ENCODE results near the gene SNCAIP.

SNCAIP gene

DNA sequence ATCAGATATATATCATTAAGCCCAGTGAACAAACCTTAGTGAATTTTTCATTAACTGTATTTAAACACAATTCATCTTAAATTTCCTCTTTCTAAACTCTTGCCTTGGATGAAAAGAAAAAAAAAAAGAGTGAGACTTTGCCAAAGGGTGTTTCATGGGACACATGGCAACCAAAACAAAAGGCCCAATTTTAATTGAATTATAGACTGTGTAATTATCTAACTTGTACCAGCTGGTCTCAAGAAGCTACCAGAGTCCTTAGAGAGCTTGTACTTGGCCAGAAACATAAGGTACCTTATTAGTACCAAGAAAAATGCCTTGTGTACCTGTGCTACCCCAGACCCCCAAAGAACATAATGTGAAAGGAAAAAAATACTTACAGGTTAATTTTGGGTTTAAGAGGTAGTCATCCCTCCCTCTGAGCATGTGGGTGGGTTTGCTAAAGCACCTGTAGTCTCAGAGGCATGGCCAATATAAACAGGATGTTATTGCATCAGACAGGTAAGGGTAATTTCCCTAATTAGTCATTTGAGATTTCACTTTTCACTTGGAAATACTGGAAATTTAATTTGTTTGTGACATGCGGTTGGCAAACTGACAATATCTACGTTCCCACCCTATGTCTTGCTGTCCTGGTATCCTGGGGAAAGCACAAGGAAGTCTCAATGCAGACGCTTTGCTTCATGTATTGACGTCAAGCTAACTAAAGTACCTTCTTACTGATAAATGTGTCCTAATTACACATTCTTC is 90.1 kb downstream of the SNCAIP start:
- DNase-seq, result no peak

DNA sequence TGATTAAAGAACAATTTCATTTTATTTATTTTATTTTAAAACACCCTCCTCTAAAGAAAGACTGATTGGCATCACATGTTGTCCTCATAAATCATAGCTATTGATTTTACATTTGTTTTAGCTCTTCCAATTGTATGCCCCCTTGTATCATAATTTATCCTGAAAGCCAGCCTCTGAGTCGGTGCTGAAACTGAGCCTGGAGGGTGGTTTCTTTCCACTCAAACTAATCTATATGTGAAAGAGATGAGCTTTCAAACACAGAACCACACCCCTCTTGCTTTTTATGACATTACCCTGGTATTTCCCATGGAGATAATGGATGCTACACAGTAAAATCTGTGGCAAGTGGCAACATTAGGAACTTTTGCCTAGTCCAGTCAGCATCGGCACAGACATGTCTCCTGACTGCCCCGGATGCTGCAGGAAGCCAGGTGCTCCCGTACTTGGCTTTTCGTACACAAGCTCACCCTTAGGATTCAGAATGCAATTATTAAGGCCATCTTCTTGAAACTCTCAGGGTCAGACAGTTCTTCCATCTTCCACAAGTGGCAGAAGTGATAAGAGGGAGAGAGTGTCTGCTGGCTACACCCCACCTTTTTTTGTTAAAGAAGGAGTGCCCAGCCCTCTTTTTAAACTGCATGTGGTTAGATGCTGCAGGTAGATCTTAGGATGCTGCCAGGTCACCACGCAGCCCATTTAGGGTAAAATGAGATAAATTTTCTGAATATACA is 91.1 kb downstream of the SNCAIP start:
- DNase-seq, result no peak

DNA sequence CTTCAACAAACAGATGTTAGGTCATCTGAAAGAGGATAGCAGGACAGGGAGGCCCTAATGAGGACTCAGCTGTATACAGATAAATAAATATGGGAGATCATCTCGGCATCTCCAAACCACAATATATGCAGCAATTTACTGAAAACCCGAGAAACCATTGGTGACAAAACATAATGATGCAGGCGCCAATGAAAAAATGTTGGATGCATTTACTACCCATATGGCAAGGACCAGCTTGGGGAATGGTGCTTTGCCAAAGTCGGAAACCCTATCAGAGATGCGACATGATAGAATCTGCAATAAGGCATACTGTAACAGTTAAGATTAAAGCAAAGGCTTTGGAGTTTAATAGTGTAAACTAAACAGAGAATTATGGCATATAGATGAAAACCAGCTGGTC is 92.0 kb downstream of the SNCAIP start:
- DNase-seq, result no peak

DNA sequence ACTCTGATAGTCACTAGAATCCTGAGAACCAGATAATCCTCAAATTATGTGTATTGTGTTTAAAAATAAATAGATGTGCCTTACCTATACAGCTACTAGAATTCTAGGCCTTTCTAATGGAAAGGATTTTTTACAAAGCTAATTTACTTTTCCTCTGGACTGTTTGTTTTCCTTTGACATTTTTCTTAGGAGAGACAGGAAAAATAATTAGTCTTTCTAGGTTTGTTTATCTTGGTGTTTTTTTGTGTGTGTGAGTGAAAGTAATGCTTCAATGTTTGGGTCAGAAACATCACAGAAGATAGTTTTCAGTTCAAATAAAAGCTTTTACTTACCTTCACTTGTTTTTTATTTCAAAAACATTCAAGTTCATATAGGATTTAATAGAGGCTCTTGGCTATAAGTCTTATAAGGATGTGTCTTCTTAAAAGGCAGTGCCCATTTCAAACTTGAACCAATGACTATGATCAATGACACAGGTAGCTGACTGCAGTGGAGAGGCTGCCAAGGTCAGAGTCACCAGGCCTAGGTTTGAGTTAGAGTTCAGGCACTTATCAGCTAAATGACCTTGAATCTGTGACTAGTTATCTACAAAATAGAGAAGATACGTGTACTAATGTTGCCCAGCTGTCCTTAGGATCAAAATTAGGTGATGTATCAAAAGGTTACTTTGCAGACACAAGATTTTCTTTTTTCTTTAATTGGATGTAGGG is 92.8 kb downstream of the SNCAIP start:
- DNase-seq, result no peak

DNA sequence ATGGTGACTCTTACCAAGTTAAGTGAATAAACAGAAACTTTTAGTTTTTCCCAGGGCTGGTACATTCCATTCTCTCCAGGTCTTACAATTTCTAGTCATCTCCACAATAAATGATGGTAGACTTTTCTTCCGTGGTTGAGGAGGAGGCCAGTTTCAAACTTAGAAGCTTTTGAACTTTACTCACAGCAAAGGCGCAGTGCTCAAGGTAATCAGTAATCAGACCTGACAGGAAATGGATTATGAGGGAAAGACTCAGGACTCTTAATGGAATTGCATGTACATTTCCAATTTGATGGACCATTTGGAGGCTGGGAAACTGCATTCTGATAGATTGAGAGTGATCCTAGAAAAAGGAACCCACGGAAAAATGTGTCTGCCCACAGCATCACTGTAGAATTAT is 93.7 kb downstream of the SNCAIP start:
- no peak for DNase-seq

DNA sequence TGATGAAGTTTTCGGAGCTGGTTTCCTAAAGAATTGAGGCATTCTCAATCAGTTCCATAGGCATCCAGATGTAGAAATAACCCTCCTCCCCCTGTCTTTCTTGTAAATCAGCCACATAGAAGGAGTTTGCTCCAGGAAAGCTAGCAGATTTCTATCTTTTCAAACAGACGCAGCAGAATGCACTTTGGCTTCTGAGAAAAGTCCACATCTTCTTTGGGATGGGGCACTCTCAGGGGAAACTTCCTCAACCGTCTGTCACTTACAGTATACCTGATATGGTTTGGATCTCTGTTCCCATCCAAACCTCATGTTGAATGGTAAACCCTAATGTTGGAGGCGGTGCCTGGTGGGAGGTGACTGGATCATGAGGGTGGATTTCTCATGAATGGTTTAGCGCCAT is 94.1 kb downstream of the SNCAIP start:
- DNase-seq, result no peak

DNA sequence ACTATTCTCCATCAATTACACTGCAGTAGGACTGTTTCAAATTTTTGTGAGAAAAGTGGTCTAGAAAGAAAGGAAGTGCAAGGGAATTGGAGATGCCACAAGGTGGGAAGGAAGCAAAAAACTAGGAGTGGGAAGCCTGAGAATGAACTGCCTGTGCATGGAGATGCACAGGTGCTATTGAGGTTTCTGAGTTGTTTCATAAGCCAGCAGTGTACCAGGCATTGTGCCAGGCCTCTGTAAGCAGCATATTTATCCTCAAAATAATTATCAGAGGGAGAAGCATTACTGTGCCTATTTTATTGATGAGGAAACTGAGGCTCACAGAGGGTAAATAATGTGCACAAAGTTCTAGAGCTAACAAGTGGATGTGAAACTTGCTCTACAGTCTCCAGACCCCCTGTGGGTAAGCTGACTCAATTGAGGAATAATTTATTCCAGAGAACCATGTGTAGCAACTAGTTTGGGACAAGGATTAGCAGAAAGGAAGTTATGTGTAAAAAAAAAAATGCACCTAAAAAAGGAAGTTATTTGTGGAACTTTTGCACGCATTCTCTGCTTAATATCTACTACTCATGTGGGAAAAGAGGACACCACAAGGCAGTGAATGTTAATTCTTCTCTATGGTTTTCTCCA is 96.7 kb downstream of the SNCAIP start:
- no peak for DNase-seq

DNA sequence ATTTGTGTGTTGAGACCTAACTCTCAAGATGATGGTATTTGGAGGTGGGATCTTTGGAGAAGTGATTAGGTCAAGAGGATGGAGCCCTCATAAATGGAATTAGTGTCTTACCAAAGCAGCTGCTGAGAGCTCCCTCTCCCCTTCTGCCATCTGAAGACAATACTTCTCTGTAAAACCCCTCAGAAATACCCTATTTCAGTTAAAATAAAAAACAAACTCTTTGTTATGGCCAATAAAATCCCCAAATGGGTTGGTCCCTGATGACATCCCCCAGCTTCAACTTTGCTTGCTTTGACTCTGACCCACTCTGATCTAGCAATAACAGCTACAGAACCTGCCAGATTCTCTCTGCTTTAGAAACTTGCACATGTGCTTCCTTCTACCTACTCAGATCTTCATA is 100.9 kb downstream of the SNCAIP start:
- DNase-seq, result no peak

DNA sequence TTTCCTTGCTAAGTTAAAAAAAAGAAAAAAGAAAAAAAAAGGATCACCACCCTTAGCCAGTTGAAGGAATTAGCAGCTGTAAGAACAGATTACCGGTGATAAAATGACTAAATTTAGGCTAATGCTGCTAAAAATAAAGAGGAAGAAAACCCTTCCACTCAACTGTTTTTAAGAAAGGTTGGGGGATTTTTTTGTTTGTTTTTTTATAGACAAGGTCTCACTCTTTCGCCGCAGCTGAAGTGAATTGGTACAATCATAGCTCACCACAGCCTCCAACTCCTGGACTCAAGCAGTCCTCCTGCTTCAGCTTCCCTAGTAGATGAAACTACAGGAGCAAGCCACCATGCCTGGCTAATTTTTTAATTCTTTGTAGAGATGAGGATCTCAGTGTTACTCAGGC is 101.7 kb downstream of the SNCAIP start:
- no peak for DNase-seq

DNA sequence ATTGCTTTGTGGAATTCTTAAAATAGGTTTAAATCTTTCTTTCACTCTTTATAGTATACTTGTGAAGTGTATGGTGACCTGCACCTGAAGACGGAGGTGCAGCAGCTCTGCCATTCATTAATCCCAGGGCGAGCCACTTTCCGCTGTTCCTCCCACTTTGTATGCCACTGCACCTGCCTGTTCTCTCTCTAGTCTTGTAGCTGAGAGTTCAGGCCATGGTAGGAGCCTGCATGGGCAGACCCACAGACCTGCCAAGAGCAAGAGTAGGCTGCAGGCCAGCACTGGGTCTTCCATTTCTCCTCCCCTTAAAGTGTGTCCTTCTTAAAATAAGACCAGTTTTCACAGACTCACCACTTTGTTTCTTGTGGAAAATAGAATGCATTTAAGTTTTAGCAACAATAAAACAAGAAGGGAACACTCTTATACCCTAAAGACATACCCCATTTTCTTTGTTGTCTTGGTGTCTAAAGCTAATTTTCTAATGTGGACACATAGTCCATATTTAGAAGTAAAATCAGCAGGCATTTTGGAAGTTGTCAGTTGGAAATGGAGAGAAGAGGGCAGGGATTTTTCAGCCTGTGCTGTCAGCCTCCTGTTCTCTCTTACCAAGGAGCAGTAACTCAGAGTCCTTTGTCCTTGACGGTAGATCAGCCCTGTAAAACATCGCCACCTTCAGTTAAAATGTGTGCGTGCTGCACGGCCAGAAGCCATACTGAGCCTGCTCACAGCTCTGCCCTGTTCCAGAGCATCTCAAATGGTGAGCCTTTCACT is 103.2 kb downstream of the SNCAIP start:
- DNase-seq, result peak in 1 of 5 experiments; percentile 22

DNA sequence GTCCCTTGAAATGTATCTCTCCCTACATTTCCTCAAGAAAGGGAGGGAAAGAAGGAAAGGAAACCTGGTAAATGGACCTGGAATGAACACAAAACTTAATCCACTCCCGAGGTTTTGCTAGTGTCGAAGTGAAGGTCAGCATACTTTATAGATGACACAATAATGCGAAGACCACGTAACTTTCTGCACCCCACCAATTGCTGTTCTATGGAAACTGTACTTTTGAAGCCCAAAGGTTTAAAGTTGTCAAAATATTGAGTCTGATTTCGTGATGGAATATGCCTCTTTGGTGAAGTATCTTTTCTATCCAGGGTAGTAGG is 103.7 kb downstream of the SNCAIP start:
- DNase-seq, result no peak

DNA sequence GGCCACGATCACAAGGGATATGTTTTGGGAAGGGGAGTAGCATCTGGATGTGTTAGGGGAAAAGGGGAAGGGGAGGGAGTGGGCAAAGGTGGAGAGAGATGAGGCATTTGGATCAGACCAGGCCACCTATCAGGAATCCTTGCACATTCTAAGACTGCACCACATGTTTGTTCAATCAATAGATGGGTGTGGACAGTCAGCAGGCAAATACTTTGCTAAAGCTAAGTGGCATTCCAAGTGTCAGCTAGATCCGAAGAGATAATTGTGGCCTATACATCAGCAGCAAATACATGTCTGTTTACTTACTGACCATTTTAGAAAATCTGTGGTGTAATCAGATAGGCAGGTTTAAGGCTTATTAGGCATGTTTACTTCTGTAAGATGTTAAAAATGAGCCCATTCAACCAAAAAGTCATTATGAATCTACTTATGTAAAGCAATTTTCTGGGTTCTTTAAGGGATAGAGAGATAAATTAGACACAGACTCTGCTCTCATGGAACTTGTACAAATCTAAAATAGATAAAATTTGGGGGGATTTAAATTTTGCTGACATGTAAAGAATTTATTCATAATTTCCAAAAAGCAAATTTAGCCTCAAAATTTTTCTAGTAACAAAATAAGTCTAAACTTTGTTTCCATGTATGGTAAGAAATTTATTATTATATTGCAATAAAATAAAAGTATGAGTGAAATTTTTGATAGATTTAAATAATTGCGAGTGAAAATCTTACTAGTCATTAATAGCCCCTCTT is 107.3 kb downstream of the SNCAIP start:
- DNase-seq, result no peak

DNA sequence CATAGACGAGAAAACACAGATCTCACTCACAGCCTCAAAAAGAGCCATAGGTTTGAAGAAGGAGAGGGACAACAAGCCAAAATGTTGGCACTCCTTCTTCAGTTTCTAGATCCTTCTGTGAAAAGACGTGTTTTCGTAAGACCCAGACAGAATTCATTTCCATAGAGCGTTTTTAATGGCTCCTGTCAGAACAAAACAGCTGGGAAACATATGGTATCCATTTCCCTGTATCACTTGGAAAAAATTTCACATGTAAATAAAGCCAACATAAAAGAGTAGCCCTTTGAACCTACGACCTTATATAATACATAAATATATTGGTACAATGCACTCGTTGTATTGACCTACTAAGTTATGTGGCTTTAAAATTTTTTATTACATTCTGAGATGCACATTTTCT is 108.1 kb downstream of the SNCAIP start:
- no peak for DNase-seq

DNA sequence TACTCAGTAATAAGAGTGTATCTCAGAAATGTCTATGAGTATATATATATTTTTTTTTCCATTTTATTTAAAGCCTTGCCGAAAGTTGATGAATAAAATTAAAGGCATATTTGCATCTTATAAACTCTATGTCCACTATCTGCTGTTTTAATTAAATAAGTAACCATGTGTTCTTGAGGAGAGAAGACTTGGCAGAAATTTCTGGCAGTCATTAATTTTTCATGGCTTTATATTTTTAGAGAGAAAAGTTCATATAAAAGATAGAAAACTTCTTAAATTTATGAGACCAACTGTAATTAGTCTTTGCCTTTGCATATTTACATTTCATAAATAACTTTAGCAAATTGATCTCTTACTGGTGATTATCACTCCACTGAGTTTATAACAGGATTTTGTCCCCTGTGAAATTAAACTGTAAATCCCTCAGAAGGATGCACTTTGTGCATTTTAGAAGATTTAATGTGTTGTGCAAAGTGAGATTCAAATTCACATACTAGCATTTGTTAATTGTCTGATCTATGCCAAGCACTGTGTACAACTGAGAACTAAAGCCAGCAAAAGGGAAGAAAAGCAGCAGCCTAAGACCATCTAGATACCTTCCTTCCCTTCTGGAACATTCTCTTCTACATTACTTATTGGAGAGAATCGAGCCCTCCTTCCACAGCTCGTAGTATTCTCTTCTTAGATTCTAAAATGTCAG is 108.7 kb downstream of the SNCAIP start:
- no peak for DNase-seq

DNA sequence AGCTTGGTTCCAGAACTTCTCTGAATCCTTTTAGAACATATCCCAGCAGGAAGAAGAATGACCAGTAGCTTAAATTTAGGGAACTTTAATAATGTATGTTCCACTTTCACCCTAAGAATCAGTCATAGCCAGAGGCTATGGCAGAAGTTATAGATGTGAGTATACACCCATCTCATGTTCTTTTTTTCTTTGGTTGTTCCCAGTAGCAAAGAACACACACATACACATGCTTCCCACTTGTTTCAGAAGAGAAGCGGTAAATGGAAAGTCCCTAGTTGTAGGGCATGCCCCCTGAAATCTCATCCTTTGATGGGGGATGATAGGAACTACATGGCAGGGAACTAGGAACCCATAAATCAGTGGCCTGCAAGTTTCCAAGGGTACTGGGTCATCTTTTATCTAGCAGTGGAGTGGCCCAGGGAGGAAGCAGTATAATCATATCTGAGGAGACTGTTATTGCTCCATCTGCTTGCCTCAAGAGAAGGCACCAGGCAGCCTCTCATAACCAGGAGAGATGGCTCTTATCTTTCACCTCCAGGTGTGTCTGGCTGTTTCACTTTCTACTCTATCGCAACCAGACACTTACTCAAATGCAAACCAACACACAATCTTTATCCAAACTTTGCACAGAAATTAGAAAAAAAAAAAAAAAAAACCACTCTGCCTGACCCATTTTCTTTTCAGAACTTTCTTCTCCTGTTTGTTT is 109.5 kb downstream of the SNCAIP start:
- DNase-seq, result no peak

DNA sequence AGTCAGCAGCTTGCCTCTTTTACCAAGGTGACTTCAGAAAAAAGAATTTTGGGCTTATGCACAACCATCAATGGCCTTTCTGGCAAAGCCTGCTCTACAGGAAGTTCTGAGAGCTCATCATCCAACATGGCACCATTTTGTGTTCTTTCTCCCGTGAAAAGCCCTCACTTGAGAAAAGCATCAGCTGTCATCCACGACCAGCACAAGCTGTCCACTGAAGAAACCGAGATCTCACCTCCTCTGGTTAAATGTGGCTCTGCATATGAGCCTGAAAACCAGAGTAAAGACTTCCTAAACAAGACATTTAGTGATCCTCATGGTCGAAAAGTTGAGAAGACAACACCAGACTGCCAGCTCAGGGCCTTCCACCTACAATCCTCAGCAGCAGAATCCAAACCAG is 111.2 kb downstream of the SNCAIP start:
- DNase-seq, result no peak

DNA sequence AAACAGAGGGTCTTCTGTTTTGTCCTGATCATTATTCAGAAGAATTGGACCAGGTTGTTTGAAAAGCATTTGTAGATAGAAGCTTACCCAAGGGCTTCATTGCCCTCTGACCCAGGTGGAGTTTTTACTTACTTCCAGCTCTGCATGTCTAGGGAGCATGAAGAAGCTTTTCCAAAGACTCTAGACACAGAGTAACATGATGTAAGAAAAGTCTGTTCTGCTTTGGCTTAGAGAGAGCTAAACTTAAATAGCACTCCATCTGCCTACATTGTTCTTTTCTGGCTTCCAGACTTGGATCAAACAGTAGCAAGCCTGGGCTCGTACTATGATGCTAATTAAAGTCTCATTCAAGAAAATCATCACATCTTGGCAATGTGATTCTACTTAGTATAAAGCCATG is 112.1 kb downstream of the SNCAIP start:
- DNase-seq, result no peak

DNA sequence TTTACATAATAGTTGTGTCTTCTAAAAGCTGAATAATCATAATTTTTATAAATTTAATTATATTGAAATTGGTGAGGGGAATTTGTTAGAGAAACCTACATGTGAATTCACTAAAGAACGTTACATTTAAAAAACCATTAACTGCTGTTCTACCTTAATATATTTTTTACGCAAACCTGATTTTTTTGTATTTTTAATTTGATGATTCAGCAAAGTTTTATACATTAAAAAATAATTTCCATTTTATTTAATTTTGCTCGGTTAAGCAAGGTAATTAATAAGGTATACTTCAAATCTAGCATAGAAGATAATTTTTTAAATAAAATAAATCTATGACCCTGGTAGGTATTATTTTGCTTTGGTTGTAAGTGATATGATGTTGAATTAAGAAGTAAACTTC is 114.3 kb downstream of the SNCAIP start:
- no peak for DNase-seq

DNA sequence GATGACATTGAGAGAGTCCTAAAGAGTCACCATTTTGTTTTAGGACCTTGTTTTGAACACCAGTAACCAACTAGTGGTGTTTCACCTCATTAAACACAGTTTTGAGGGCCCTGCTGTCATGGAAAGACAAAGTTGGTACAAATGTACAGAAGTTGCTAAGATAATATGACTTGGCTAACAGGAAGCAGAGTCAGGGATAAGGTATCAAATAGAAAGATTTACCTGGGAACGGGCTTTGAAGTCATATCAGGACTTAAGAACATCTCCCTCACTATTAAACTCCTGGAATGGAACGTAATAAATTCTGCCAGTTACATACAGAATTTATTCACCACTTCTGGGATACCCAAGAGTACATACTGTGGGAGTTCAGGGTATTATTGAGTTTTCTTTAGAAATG is 115.6 kb downstream of the SNCAIP start:
- no peak for DNase-seq

DNA sequence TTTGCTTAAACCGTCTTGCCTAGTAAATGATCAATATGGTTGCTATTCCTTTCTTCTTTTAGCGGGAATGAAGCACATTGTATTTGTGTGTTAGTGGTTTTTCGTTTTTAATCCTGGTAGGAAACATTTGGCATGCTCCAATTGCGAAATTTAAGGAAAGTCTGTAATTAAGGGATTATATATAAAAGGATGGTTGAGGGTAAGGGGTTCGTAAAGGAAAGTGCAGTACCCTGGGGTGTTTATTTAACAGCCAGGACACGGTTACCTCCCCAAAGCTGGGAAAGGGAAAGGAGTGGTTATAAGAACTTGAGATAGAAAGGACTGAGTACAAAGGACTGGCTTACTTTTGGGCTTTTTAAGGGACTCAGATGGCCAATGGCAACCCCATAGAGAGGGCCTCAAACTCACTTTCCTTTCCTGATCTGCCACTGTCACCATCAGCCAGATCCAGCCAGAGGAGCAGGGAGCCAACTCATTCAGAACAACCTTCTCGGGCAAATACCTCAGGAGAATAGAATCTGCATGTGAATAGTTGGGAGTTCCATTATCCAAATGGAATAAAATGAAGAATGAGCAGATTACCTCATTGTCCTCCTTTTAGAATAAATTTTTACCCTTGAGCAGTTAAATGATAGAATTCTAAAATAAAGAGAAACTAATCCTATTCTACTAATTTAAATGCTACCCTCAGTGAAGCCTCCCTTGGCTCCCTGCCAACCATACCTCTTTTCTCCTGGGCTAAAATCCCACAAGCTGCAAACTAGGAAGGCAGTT is 117.7 kb downstream of the SNCAIP start:
- DNase-seq, result no peak
